GM21390 (cell line): ENCODE data around the gene DCAF7.
A peak's percentile ranks its signal among the peaks of the same experiment; 100 is the strongest.

Source experiments
- ATAC-seq: cut with Tn5 transposase; IDR thresholded peaks from one replicate; pipeline ENCODE4 v1.9.1; 2021; ENCODE audit not compliant: unreplicated experiment

DCAF7 gene

GRCh38 chr17:63543822-63544420, 6.4 kb upstream of the DCAF7 start:
- ATAC-seq = no peak

GRCh38 chr17:63544467-63545301, 5.6 kb upstream of the DCAF7 start:
- ATAC-seq = no peak

GRCh38 chr17:63546308-63547082, 3.8 kb upstream of the DCAF7 start:
- ATAC-seq = no peak

GRCh38 chr17:63547083-63547523, 3.2 kb upstream of the DCAF7 start:
- ATAC-seq = no peak

- peak; percentile 21 for ATAC-seq
These were observed 860 bp upstream of the DCAF7 start for GRCh38 chr17:63549289-63549945.

GRCh38 chr17:63550817-63551639, 751 bp downstream of the DCAF7 start:
- peak; percentile 5 for ATAC-seq

GRCh38 chr17:63552211-63552610, 1.9 kb downstream of the DCAF7 start:
- ATAC-seq = no peak

GRCh38 chr17:63555500-63556156, 5.4 kb downstream of the DCAF7 start:
- no peak for ATAC-seq

GRCh38 chr17:63557416-63557815, 7.1 kb downstream of the DCAF7 start:
- ATAC-seq = no peak

- no peak for ATAC-seq
These were observed 8.2 kb downstream of the DCAF7 start for GRCh38 chr17:63558441-63558840.

- no peak for ATAC-seq
These were observed 11.5 kb downstream of the DCAF7 start for GRCh38 chr17:63561819-63562218.

- no peak for ATAC-seq
These were observed 13.1 kb downstream of the DCAF7 start for GRCh38 chr17:63563339-63563738.

GRCh38 chr17:63564562-63564961, 14.3 kb downstream of the DCAF7 start:
- no peak for ATAC-seq

- no peak for ATAC-seq
These were observed 17.0 kb downstream of the DCAF7 start for GRCh38 chr17:63567229-63567628.

- ATAC-seq = no peak
These were observed 18.3 kb downstream of the DCAF7 start for GRCh38 chr17:63568563-63568962.

- ATAC-seq = no peak
These were observed 21.5 kb downstream of the DCAF7 start for GRCh38 chr17:63571632-63572310.

GRCh38 chr17:63573634-63574033, 23.4 kb downstream of the DCAF7 start:
- ATAC-seq = no peak

- no peak for ATAC-seq
These were observed 27.9 kb downstream of the DCAF7 start for GRCh38 chr17:63578027-63578768.

GRCh38 chr17:63578769-63579111, 28.5 kb downstream of the DCAF7 start:
- ATAC-seq = no peak
